CD4-positive, alpha-beta T cell treated with Interleukin-4 for 4 hours (primary cell): ENCODE data around the gene PDYN.
"Not testable (repeated sequence)": the region's sequence is repeated elsewhere in the genome, so short reads cannot be mapped to it uniquely, and the experiment has no call there.

ENCODE experiments used
- DNase-seq: peaks from one replicate; pipeline ENCODE4 v3.0.0-alpha.2; 2020

PDYN gene

GRCh38 chr20:1993986-1994385 is at the start of gene PDYN:
Gene PDYN (minus strand): TSS chr20:1994058. CDS start chr20:1983084, 10,974 bp downstream.
- no peak for DNase-seq

GRCh38 chr20:2042400-2042799 is 48.5 kb upstream of the PDYN start:
- DNase-seq = no peak

- no peak for DNase-seq
Observed at GRCh38 chr20:2038161-2038560, 44.3 kb upstream of the PDYN start.

- DNase-seq = no peak
Observed at GRCh38 chr20:2037296-2037914, 43.5 kb upstream of the PDYN start.

- DNase-seq = not testable (repeated sequence)
Observed at GRCh38 chr20:2036357-2036756, 42.5 kb upstream of the PDYN start.

- DNase-seq = no peak
Observed at GRCh38 chr20:2032168-2032567, 38.3 kb upstream of the PDYN start.

- DNase-seq = no peak
Observed at GRCh38 chr20:2026514-2026913, 32.7 kb upstream of the PDYN start.

GRCh38 chr20:2026004-2026403 is 32.1 kb upstream of the PDYN start:
- no peak for DNase-seq

- DNase-seq = no peak
Observed at GRCh38 chr20:2023151-2023550, 29.3 kb upstream of the PDYN start.

- DNase-seq = no peak
Observed at GRCh38 chr20:2022163-2022562, 28.3 kb upstream of the PDYN start.

- no peak for DNase-seq
Observed at GRCh38 chr20:2010533-2010932, 16.7 kb upstream of the PDYN start.

- peak; percentile 12 for DNase-seq
Observed at GRCh38 chr20:2006452-2007361, 12.8 kb upstream of the PDYN start.

- peak; percentile 28 for DNase-seq
Observed at GRCh38 chr20:2005831-2006426, 12.1 kb upstream of the PDYN start.

GRCh38 chr20:2005359-2005758 is 11.5 kb upstream of the PDYN start:
- no peak for DNase-seq

- DNase-seq = no peak
Observed at GRCh38 chr20:2004171-2004570, 10.3 kb upstream of the PDYN start.

- DNase-seq = no peak
Observed at GRCh38 chr20:2002365-2002764, 8.5 kb upstream of the PDYN start.

- no peak for DNase-seq
Observed at GRCh38 chr20:2001119-2001518, 7.3 kb upstream of the PDYN start.

- DNase-seq = no peak
Observed at GRCh38 chr20:2000285-2000684, 6.4 kb upstream of the PDYN start.

- DNase-seq = no peak
Observed at GRCh38 chr20:1998715-1999114, 4.9 kb upstream of the PDYN start.

- no peak for DNase-seq
Observed at GRCh38 chr20:1998193-1998520, 4.3 kb upstream of the PDYN start.

GRCh38 chr20:1997483-1998192 is 3.8 kb upstream of the PDYN start:
- DNase-seq = no peak

- DNase-seq = no peak
Observed at GRCh38 chr20:1995531-1996310, 1.9 kb upstream of the PDYN start.

GRCh38 chr20:1994627-1995026 is 769 bp upstream of the PDYN start:
- no peak for DNase-seq
